SIG-M5 (cell line): Measurements from ENCODE around the gene PVR.
"Not testable (repeated sequence)": the region's sequence is repeated elsewhere in the genome, so short reads cannot be mapped to it uniquely, and the experiment has no call there.

Source experiments
- DNase-seq: peaks from one replicate; lab custom pipeline; 2025; lab: John Stamatoyannopoulos, UW

PVR gene

GRCh38 chr19:44645407-44646048 lies 1.8 kb downstream of the PVR start:
- no peak for DNase-seq

- no peak for DNase-seq
Observed at GRCh38 chr19:44646049-44646416, 2.3 kb downstream of the PVR start.

GRCh38 chr19:44647144-44647543 lies 3.4 kb downstream of the PVR start:
- no peak for DNase-seq

GRCh38 chr19:44648631-44649251 lies 5.0 kb downstream of the PVR start:
- DNase-seq, result no peak

GRCh38 chr19:44649578-44650145 lies 6.0 kb downstream of the PVR start:
- no peak for DNase-seq

GRCh38 chr19:44653343-44653742 lies 9.6 kb downstream of the PVR start:
- DNase-seq, result no peak

- DNase-seq, result no peak
Observed at GRCh38 chr19:44653977-44654774, 10.5 kb downstream of the PVR start.

GRCh38 chr19:44657211-44657921 lies 13.7 kb downstream of the PVR start:
- DNase-seq, result no peak

GRCh38 chr19:44658069-44658733 lies 14.5 kb downstream of the PVR start:
- no peak for DNase-seq

GRCh38 chr19:44660081-44660480 lies 16.4 kb downstream of the PVR start:
- DNase-seq, result no peak

GRCh38 chr19:44661205-44661604 lies 17.5 kb downstream of the PVR start:
- DNase-seq, result no peak

GRCh38 chr19:44661904-44662303 lies 18.2 kb downstream of the PVR start:
- DNase-seq, result no peak

GRCh38 chr19:44662691-44663385 lies 19.1 kb downstream of the PVR start:
- DNase-seq, result no peak

GRCh38 chr19:44663996-44664395 lies 20.3 kb downstream of the PVR start:
- DNase-seq, result no peak

- DNase-seq, result no peak
Observed at GRCh38 chr19:44664976-44665375, 21.3 kb downstream of the PVR start.

GRCh38 chr19:44666852-44667556 lies 23.3 kb downstream of the PVR start:
- no peak for DNase-seq

GRCh38 chr19:44668985-44669764 lies 25.5 kb downstream of the PVR start:
- no peak for DNase-seq

GRCh38 chr19:44670027-44670426 lies 26.3 kb downstream of the PVR start:
- not testable (repeated sequence) for DNase-seq

GRCh38 chr19:44671400-44671799 lies 27.7 kb downstream of the PVR start, which contains the start of gene CEACAM19:
Gene CEACAM19, plus strand, starts transcription at chr19:44671482. Its CDS starts 450 bp downstream, at chr19:44671932.
- no peak for DNase-seq
